Measurements from ENCODE around the gene MPEG1. TPM values are rescaled to one million over a fixed set of nuclear protein-coding genes. Genes with fewer than 3 reads are reported as not detected.

Gene MPEG1
- total RNA-seq = not detected in 3 replicates
- long read RNA-seq = 0 reads

GRCh38 chr11:59212744-59213631 lies at the start of gene MPEG1:
MPEG1 (minus strand) TSS chr11:59212927; CDS start chr11:59212865, 62 bp downstream.
- Mint-ChIP-seq H3K4me3 (ENCODE audit: unreplicated experiment) (no peak within 1 kb of the TSS), H3K27ac (ENCODE audit: unreplicated experiment) (no peak within 1 kb of the TSS), H3K27me3 (ENCODE audit: low read depth) (peaks cover 43% of the 10 kb centered on the region), H3K4me1 (ENCODE audit: low read depth) (peaks cover 25% of the 10 kb centered on the region), H3K36me3 (ENCODE audit: low read depth) (no peaks in the 10 kb centered on the region), H3K9me3 (ENCODE audit: low read depth) (no peaks in the 10 kb centered on the region)
- TF ChIP-seq CTCF (IDR thresholded peaks at IDR 0.05) = no peak
- DNase-seq (ENCODE audit: low spot score) = no peak

GRCh38 chr11:59262177-59262818 lies 49.6 kb upstream of the MPEG1 start:
- Mint-ChIP-seq H3K27me3 (ENCODE audit: low read depth) (peaks cover 27% of the 10 kb centered on the region), H3K9me3 (ENCODE audit: low read depth) (no peaks in the 10 kb centered on the region), H3K27ac (ENCODE audit: unreplicated experiment) (no peak overlapping the region), H3K4me1 (ENCODE audit: low read depth) (no peaks in the 10 kb centered on the region), H3K4me3 (ENCODE audit: unreplicated experiment) (no peak overlapping the region), H3K36me3 (ENCODE audit: low read depth) (no peaks in the 10 kb centered on the region)
- no peak for DNase-seq (ENCODE audit: low spot score)
- TF ChIP-seq CTCF (IDR thresholded peaks at IDR 0.05) = no peak

GRCh38 chr11:59261150-59261549 lies 48.4 kb upstream of the MPEG1 start:
- H3K4me3 Mint-ChIP-seq (ENCODE audit: unreplicated experiment) = no peak overlapping the region
- no peaks in the 10 kb centered on the region for H3K4me1 Mint-ChIP-seq (ENCODE audit: low read depth)
- TF ChIP-seq CTCF (IDR thresholded peaks at IDR 0.05) = no peak
- no peak overlapping the region for H3K27ac Mint-ChIP-seq (ENCODE audit: unreplicated experiment)
- no peak for DNase-seq (ENCODE audit: low spot score)
- H3K36me3 Mint-ChIP-seq (ENCODE audit: low read depth) = no peaks in the 10 kb centered on the region
- H3K9me3 Mint-ChIP-seq (ENCODE audit: low read depth) = no peaks in the 10 kb centered on the region
- peaks cover 25% of the 10 kb centered on the region for H3K27me3 Mint-ChIP-seq (ENCODE audit: low read depth)

DNA sequence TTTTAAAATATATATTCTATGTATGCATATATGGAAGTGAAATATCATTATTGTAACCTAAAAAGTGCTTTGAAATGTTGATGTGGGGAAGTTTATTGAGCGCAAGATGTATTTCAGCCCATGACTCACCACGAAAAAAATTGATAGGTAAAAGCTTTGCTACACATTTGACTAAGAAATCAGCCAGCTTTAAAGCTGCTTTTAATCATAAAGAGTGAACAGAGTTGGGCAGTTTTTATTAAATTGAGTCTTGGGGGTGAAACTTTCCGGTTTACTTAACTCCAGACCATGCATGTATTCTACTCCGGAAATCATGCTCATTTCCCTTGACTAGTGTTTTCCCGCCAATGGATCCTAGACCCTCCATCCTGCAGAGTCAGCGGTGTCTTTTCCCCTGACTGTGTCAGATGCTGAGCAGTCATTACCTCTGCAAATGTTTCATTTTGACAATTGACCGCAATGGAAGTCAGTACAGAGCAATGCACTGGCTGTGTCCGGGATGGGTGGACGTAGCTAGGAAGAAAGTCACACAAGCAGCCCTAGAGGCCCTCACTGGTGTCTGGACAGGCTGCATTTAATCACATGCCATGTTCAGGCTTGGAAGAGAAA lies 47.2 kb upstream of the MPEG1 start:
- no peak overlapping the region for H3K27ac Mint-ChIP-seq (ENCODE audit: unreplicated experiment)
- peaks cover 31% of the 10 kb centered on the region for H3K27me3 Mint-ChIP-seq (ENCODE audit: low read depth)
- H3K9me3 Mint-ChIP-seq (ENCODE audit: low read depth) = no peaks in the 10 kb centered on the region
- no peaks in the 10 kb centered on the region for H3K36me3 Mint-ChIP-seq (ENCODE audit: low read depth)
- no peak for DNase-seq (ENCODE audit: low spot score)
- TF ChIP-seq CTCF (IDR thresholded peaks at IDR 0.05) = no peak
- H3K4me3 Mint-ChIP-seq (ENCODE audit: unreplicated experiment) = no peak overlapping the region
- H3K4me1 Mint-ChIP-seq (ENCODE audit: low read depth) = no peaks in the 10 kb centered on the region

- DNase-seq (ENCODE audit: low spot score) = no peak
- no peak for TF ChIP-seq CTCF (IDR thresholded peaks at IDR 0.05)
- H3K36me3 Mint-ChIP-seq (ENCODE audit: low read depth) = no peaks in the 10 kb centered on the region
- no peak overlapping the region for H3K27ac Mint-ChIP-seq (ENCODE audit: unreplicated experiment)
- no peak overlapping the region for H3K4me3 Mint-ChIP-seq (ENCODE audit: unreplicated experiment)
- no peaks in the 10 kb centered on the region for H3K4me1 Mint-ChIP-seq (ENCODE audit: low read depth)
- peaks cover 34% of the 10 kb centered on the region for H3K27me3 Mint-ChIP-seq (ENCODE audit: low read depth)
- no peaks in the 10 kb centered on the region for H3K9me3 Mint-ChIP-seq (ENCODE audit: low read depth)
These were observed 46.3 kb upstream of the MPEG1 start for GRCh38 chr11:59259047-59259446.

Measured in chondrocyte (in vitro differentiated cells).